Activated CD8-positive, alpha-beta memory T cell treated with anti-CD3 and anti-CD28 coated beads, Interleukin-2, amount 50 U/mL, for 24 hours (primary cell): ENCODE measurements around the gene COL24A1.

Experiments used
- DNase-seq: peaks from one replicate; pipeline ENCODE4 v3.0.0-alpha.2; 2020; ENCODE audit errors: extremely low read depth

Gene COL24A1

DNA sequence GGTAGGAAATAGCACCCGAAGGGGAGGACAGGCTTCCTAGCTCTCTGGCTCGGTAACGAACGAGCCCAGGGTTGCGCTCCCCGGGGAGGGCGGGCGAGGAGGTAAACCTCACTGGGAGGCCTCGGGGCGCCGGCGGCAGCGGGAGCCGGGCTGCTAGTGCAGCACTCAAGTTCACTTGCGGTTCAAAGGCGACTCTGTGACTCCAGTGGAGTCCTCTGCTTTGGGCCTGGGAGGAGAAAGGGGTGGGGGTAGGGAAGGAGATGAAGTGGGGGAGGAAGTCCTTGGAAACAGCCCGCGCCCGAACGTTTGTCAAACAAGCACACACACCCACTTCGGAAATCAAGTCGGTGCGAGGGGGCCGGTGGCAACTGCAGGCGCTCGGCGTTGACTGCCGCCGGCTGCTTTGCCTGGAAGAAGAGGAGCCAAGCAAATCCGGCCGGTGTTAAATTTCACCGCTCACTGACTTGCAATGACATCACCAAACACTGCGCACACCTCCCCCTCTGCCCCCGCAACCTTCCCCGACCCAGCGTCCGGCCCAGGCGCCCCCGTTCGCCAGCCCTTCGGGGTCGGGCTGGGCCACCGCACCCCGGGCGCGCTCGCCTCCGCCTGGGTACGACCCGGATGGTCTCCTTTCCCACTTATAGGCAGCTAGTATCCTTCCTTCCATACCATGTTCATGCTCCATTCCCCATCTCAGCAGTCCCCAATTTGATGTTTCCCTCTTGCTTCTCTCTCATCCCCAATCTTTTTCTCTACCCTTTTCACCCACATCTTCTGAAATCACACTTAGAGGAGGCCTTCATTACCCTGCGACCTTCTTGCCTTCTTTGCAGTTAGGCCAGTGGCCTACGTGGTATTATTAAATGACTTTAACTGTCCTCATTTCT lies at the start of gene COL24A1:
COL24A1 (minus strand) TSS at position 207 of the 890 bp plus-strand sequence. CDS start 376 bp downstream, outside the sequence.
- no peak for DNase-seq

DNA sequence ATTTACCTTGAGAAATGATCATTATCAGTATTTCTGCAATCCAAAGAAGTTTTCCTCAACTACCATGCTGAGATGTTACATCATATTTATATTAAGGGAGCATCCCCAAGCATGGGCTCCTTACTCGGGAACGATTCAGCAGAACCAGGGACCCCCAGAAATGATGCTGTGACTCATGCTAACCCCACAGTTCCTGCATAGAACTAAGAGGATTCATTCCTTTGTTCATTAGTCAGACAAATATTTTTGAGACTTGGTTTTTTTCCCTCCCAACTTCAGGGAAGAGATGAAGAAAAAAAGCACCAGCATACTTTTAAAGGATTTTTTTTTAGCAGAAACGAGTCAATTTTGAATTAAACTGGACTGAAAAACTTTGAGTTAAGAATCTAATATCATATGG lies 49.2 kb upstream of the COL24A1 start:
- DNase-seq = no peak

DNA sequence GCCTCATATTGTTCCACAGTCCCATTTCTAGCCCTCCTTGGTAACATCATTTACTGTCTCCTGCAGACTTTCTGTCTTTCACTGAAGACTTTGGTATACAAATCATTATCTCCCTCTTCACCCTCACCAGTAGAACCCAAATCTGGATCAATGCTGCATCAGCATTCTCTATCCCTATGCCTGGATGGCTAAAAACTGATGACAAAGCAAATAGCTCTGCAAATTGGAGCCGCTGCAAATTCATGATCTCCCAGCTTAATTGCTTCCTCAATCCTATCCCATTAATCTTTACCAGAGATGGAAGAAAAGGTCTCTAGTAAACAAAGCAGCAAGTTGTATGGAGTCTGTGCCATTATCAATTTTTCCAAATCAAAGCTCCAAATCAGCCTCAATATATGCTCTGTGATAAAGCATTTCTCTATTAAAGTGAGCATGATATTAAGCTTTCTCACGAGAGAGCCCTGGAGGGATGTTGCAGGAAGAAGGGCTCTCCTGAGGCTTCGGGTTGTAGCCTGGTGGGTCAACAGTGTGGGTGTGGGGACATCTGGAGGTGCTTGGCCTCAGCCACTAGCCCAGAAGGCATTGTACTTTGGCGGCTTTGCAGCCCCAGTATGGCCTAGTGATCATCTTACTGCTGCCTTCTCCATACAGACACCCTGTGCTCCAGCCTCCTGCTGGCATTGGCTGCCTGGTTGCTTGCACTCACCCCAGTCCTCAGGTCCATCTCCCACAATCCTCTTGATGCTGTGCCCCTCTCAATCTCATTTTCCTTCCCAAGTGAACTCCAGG lies 46.2 kb upstream of the COL24A1 start:
- no peak for DNase-seq

DNA sequence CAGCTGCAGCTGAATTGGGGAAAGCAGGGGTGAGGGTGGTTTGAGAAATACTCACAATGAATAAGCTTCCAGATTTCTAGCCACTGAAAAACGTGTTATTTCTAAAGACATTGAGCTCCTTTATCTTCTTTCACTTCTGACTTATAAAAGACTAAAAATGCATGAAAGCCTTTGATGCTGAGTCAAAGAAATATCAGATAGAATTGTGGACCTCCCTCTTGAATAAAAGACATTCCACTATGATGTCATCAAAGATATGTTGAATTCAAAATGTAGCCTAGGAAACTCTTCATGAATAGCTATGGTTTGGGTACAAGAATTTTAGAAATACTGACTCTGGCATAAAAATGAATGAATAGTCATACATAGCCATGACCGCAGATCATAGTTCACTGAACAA lies 44.7 kb upstream of the COL24A1 start:
- no peak for DNase-seq

DNA sequence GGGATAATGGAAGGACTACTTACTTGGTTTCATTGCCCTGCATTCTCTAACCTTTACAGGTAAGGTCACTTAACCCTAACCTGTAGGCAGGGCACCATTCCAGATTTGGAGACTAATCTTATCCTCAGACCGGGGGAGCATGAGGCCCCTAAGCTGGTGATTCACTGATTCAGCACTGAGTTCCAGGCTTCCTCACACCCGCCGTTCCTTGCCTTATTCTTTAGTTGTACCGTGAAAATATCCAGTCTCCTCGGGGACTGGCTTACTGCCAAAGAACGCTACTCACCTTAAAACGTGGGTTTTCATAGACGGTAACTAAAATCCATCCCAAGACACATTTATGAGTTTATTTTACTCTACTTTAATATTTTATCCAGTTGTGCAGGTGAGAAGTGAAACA lies 44.3 kb upstream of the COL24A1 start:
- DNase-seq = no peak

DNA sequence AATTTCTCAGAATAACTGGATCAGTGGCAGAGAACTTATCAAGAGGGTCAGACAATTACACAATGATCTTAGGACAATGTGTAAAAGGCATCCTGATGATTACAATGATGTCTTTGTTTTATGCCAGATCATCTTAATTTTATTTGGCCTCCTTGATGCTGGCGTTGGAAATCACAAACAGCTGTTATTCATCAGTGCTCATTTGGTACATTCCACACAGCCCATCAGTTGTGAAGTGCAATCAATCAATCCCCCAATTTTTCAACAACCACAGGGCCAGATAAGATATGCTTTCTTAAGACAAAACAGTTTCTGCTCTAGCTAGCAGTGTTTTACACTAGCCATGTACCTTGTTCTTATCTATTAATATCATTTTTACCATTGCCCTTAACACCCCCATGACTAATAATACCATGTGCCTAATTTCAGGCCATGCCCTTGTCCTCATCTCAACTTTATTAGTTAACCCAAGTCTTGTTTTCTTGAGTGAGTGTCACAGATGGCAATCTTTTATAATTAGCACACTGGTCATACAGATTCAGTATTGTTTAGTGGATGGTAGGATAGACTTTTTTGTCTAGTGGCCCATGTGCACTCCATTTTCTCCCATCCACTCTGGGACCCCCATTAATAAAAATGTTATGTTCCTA lies 40.8 kb upstream of the COL24A1 start:
- DNase-seq = no peak

DNA sequence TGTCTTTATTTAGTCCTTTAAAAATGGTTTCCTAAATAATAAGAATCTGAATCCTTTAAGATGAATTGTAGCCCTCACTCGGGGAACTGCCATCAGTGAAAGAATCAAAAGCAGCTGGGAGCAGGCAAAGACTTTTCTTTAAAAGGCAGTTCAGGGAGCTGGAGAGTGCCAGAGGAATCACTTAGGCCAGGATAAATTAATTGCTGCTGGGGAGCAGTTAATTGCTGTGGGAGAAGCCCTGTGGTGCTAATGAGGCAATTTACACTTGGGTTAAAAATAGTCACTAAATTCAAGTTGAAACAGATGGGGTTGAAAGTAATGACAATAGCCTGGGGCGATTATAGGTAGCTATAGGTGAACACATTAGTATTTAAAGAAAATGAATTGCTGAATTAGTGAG lies 38.7 kb upstream of the COL24A1 start:
- DNase-seq = no peak

DNA sequence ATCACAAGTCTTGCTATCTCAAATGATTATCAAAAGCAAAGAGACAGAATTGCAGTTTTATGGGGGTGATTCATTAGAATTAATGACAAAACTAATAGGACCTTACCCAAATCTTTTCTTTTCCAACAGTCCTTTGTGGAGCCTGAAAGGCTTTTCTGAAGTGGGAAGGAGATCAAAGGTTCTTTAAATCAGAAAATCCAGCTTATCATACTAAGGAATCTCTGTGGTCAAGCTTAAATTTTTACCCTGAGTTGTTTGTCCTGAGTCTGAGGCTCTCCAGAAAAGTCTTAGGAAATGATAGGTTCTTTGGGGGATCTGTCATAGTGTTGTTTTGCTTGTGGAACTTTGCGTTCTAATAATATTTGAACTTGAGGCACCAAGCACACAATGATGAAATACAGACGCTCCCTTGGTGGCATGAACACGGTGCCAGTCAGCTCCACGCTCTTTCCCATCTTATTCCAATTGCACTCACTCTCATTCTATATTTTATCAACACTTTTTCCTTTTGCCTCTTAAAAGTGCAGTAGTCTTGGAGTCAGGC lies 38.0 kb upstream of the COL24A1 start:
- no peak for DNase-seq

DNA sequence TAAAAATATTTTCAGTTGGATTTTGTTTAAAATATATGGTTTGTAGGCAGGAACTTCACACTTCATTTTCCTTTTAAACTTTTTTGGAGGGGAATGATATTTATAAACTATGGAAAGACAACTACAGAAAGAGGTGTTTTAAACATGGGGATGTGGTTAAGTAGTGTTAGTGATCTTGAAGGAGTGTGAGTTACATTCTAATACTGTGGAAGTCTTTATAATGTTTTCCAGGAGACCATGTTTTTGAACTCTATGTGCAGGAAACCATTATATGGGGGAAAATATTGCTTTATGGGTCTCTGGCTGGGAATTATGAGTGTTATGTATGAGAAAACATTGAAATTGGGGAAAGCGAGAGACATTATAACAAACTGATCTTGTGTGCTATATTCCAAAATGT lies 35.8 kb upstream of the COL24A1 start:
- DNase-seq = no peak

DNA sequence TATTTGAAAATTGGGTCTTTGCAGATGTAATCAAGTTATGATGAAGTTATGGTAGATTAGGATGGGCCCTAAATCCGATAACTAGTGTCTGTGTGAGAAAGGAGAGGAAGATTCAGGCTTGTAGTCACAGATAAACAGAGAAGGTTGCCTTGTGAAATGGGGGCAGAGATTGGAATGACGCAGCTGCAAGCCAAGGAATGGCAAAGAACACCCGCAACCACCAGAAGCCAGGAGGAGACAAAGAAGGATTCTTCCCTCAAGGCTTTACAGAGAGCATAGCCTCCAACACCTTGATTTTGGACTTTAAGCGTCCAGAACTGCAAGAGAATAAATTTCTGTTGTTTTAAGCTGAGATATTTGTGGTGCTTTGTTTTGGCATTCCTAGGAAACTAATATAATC lies 35.4 kb upstream of the COL24A1 start:
- no peak for DNase-seq

DNA sequence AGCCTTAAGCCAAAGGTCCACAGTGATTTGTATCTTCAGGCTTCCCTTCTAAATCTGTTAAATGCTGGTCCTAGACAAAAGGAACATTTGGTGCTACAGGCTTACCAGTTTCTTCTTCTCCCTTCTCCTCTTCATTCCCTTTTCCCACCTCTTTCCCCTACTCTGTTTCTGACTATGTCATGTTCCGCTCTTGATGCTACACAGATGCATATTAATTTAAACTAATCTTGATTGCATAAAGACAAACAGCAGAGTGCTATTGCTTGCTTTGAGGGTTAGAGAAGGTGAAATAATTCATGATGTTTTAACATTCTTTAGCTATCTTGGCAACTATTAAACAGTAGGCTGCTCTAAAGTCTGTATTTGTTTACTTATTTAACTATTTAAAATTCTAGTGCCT lies 34.3 kb upstream of the COL24A1 start:
- DNase-seq = no peak

DNA sequence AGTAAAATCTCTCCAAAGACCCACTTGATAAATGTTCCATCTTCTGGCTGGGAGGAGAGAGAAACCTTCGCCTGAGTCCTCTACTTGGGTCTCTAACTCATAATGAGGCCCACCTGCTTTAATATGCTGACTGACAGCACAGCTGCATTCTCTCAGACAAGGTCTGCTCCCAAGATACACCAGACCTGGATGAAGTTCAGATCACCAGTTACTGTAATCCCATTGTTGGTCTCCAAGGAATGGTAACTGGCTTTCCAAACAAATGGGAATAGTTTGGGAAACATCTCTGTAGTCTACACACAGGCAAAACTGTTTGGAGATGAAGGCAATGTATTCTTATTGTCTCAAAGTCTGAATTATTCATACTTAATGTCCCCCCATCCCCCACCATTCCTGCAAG lies 27.9 kb upstream of the COL24A1 start:
- DNase-seq = no peak

DNA sequence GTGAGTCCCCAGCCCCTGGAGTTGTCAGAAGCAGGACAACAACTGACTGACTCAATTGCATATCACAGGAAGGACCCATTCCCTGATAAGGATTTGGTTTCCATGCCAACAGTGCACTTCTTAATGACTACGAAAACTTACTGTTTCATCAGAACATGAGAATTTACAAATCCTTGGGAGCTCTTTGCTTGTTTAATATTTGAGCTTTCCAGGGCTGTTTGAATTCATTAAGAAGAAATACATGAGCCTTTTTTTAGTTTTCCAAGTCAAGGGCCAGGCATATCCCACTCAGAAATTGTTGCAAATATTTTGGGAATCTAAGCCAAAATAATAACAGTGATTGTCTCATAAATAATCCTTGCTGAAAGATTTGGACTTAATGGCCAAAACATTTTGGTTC lies 27.2 kb upstream of the COL24A1 start:
- no peak for DNase-seq

DNA sequence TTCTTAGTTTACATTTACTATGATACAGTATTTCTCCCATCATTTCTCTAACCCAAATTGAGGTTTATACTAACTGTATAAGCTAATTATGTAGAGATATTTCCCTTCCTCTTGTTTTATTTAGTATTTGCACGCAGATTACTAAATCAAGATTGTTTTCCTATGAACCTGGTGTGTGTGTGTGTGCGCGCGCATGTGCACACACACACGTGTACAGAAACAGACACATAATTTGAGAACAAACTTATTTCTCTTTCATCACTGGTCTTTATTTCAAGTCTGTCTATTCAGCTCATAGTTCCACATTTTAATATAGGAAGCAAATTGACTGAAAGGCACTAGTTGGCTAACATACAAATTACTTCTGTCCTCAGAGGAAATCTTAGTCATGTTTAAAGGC lies 19.7 kb upstream of the COL24A1 start:
- DNase-seq = no peak

DNA sequence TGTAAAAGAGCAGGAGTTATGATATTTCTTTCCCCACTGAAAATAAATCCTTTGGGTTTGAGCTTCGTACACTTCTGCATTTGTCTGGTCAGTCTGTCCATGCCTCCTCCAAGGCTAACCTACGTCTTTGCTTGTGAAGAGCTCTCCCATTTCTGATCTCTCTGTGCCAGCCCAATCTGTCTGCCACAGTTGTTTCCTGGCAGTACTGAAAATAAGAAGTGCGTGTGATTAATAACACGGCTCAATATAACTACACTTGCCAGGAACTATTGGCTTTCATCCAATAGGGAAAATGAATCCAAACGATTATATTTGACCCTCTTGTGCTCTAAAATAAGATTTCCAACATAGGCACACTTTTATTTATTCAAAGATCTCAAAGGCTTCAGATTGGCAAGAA lies 19.2 kb upstream of the COL24A1 start:
- no peak for DNase-seq

DNA sequence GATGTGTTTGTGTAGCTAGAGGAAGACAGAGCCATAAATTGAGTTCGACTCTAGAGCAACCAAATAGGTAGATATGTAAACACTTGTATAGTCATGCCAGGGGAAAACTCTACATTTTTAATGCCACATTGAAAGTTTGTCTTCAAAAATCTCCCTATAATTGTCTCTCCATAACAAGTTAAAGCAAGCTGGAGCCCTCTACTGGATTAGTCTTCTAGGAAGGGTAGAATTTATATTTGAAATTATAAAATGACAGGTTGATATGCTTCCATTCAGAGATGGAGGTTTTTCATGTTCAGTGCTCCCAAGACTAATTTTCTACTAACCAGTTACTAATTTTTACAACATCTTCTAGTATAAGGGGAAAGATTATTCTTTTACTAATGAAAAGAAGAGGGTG lies 13.1 kb upstream of the COL24A1 start:
- no peak for DNase-seq

DNA sequence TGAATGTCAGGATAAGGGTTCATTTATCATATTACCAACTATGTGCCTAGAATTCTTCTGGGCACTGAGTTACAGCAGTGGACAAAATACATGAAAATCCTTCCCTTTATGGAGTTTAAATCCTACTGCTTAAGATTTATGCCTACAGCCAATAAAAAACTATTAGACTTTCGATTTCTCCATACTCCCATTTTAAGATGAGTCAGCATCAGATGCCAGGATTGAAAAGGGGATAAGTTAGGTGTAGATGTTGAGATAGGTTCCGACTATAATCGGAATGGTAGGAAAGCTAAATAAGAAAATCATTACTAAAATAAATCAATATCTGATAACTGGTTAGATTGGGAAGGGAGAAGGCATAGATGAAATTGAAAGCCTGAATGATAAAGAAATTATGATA lies 3.2 kb upstream of the COL24A1 start:
- no peak for DNase-seq

DNA sequence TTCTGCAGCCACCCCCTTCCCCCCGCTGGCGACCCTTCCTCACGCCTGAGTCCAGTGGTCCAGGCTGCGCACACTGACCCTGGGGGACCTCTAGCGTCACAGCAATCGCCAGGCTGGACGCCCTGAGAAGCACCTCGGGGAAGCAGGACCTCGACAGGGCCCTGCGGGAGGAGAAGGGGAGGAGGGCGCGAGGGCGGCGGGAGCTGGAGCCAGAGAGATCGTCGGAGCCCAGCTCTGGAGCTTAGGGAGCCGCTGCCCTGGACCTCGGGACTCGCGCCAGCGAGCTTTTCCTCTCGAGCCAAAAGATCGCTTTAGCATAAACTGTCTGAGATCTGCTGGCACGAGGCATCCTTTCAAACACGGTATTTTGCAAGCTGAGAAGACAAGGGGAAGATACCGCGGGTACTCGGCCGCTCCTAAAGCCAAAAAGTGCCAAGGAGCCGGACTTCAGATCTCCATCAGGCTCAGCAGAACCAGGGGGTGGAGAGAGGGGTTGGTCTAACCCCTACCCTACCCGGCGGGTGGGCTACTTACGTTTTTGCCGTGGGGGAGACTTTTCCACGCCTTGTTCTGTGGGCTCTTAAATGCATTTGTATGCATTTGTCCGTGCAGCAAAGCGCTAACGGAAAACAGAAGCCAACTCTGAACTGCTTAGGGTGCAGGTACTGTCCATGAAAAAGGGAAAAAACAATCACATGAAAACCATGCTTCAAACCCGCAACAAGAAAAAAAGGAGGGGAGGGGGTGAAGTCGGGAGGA lies 586 bp downstream of the COL24A1 start:
- no peak for DNase-seq

DNA sequence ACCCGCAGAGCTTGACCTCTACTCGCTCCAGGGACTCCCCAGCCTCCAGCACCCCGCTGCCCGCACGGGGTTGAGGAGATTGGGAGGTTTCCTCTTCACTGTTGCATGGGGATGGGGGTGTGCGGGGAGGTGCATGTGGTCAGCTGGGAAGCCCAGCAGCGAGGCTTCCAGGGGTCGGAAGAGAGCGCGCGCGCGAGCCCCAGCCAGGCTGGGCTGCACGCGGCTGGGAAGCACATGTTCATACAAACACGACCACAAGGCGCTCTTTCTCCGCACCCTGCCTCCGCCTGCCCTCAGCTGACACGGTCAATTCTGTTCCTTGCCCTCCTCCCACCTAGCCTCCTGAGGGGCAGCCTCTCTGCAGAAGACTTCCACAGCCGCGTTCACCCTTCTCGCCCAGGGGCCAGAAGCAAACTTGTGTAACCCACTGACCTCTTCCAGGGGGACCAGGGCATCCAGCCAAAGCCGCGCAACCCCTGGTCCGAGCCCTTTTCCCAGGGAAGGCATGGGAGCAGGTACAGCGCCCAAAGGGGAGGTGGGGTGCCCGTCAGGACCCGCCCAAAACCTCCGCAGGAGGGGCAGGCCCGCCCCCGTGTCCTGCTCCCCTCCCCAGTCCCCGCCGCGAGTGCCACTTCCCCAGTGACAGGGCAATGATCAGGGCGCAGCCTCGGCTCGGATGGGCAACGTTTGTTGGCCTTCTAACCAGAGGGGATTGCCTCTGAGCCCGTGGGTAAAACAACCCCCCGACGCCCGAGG lies 1.3 kb downstream of the COL24A1 start:
- no peak for DNase-seq

DNA sequence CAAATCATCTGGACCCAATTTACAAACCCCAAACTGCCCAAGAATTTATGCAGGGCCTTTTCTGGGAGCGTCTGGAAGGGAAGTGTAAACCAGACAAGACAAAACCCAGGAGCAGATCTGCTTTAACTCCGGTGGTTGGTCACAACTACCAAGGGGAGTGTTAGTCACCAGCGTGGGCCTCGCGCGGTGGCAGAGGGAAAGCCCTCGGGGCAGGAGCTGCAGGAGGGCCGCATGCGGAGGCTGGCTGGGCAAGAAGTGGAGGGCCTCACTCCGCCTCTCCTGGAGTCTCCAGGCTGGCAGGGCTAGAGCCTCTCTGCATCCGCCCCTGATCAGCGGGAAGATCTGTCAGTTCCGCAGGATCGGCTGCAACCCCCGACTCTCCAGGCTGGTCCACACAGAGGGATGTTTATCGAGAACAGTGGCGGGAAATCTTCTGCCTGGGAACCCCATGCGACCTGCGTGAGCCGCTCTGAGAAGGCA lies 2.0 kb downstream of the COL24A1 start:
- no peak for DNase-seq

DNA sequence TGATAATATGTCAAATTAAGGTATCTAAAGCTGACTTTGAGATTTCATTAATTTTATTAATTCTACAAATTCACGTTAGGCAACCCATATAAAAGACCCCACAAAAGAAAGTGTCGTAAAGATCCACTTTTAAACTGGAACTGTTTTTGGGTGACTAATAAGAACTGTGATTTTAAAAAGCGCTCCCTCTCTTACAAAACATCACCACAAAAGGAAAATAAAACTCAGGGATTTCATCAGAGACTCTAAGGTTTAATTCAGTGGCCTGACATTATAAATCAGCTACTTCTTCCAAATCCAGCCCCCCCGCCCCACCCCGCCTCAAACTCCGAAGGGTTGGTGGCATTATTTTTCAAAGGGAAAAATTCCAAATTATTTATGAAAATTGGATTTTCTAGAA lies 2.7 kb downstream of the COL24A1 start:
- no peak for DNase-seq
